Transverse colon (tissue), 3 donors: ENCODE results near the gene KIF7.

ENCODE experiments used
- CTCF ChIP-seq, 5 experiments: fragments of 200-600 bp in 3 of 5; fragments of 450-650 bp in 2 of 5; sonication (generic) in 3 of 5; IDR thresholded peaks; 1 replicate in 2 of 5; 2 replicates in 3 of 5; pipeline ENCODE4 v1.5.1; 2016 to 2017; ENCODE audit warnings: antibody characterized with exemption in 5 of 5, inconsistent platforms in 3 of 5, mild to moderate bottlenecking in 2 of 5, moderate library complexity in 1 of 5
- EP300 ChIP-seq: sonication (generic); formaldehyde crosslinking; IDR thresholded peaks from one replicate; pipeline ENCODE4 v1.6.1; 2017; ENCODE audit warnings: antibody characterized with exemption, low read depth

DNA sequence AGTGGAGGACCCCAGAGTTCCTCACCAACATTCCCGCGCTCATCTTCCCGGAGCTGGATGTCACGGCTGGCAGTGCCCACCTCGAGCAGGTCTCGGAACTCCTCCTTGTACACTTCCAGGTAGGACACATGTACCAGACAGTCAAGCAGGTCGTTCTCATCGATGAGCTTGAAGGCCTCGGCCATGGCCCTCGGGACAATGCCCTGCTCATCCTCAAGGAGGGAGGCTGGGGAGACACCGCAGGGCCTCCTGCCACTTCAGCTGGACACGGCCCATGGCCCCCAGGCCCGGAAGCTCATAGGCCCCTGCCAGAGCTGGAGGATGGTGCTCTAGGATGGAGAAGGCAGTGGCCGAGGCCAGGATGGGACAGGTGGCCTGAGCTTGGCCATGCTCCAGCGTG lies 5.6 kb downstream of the KIF7 start:
- TF ChIP-seq CTCF (IDR thresholded peaks at IDR 0.05) (no peak), EP300 (no peak)
